K562 (cell line): ENCODE results near the gene PPOX. TPM values are rescaled to one million over a fixed set of nuclear protein-coding genes. Genes with fewer than 3 reads are reported as not detected.

Experiments used
- ADNP ChIP-seq: fragments of 200-800 bp; sonication (Bioruptor generic); IDR thresholded peaks from 2 replicates; pipeline ENCODE4 v1.6.1; 2016; ENCODE audit warnings: missing genetic modification characterization, missing compliant biosample characterization
- CEBPB ChIP-seq: fragments of 450-650 bp; IDR thresholded peaks from 2 replicates; pipeline ENCODE4 v1.6.1; 2016; ENCODE audit warnings: missing genetic modification characterization, missing compliant biosample characterization
- CHD7 ChIP-seq: fragments of 200-600 bp; sonication (generic); IDR thresholded peaks from one replicate; pipeline ENCODE4 v1.6.1; 2012; ENCODE audit warnings: mild to moderate bottlenecking, low read depth, low read length, inconsistent platforms
- CREB1 ChIP-seq, 2 experiments: sonication (generic) in 1 of 2; formaldehyde crosslinking in 1 of 2; IDR thresholded peaks; 2 replicates each; pipeline versions ENCODE4 v1.6.1 to v1.8.0; 2012 to 2022; ENCODE audit warnings: inconsistent platforms in 1 of 2, mild to moderate bottlenecking in 1 of 2, missing genetic modification reagents in 1 of 2, moderate library complexity in 1 of 2
- CREBBP ChIP-seq: IDR thresholded peaks from one replicate; pipeline ENCODE4 v1.6.1; 2012; ENCODE audit warnings: low read depth, mild to moderate bottlenecking, control low read depth, inconsistent platforms, low read length
- GABPB1 ChIP-seq: sonication (generic); formaldehyde crosslinking; IDR thresholded peaks from 2 replicates; pipeline ENCODE4 v1.8.0; 2022; ENCODE audit warnings: mild to moderate bottlenecking, missing genetic modification reagents
- LEF1 ChIP-seq: fragments of 450-650 bp; IDR thresholded peaks from 2 replicates; pipeline ENCODE4 v1.6.1; 2016; ENCODE audit warnings: mild to moderate bottlenecking
- NFRKB ChIP-seq: fragments of 450-650 bp; IDR thresholded peaks from 2 replicates; pipeline ENCODE4 v1.6.1; 2016; ENCODE audit warnings: low read depth
- RBM22 ChIP-seq: fragments of 200-400 bp; formaldehyde crosslinking; IDR thresholded peaks from 2 replicates; pipeline ENCODE4 v1.6.1; 2018; ENCODE audit warnings: low read length, low read depth; ENCODE audit not compliant: poor library complexity, severe bottlenecking
- SIN3A ChIP-seq, 2 experiments: fragments of 150-350 bp in 1 of 2; IDR thresholded peaks; 2 replicates each; pipeline ENCODE4 v1.6.1; 2011 to 2016; ENCODE audit warnings: borderline replicate concordance in 2 of 2, low read depth in 2 of 2, low read length in 2 of 2, mild to moderate bottlenecking in 2 of 2, moderate library complexity in 2 of 2; ENCODE audit not compliant: control insufficient read depth in 1 of 2
- SMAD1 ChIP-seq: fragments of 150-350 bp; IDR thresholded peaks from 2 replicates; pipeline ENCODE4 v1.6.1; 2014; ENCODE audit warnings: low read length, low read depth; ENCODE audit not compliant: partially characterized antibody
- TAF7 ChIP-seq: fragments of 450-650 bp; IDR thresholded peaks from 2 replicates; pipeline ENCODE4 v1.6.1; 2016; ENCODE audit warnings: missing genetic modification characterization, missing compliant biosample characterization
- TRIM24 ChIP-seq, 2 experiments: fragments of 450-650 bp; IDR thresholded peaks; 2 replicates each; pipeline ENCODE4 v1.6.1; 2016
- YY1 ChIP-seq, 3 experiments: IDR thresholded peaks; 2 replicates each; pipeline ENCODE4 v1.6.1; 2011; ENCODE audit warnings: low read length in 2 of 3, mild to moderate bottlenecking in 2 of 3, moderate library complexity in 2 of 3, borderline replicate concordance in 1 of 3, control low read depth in 1 of 3, low read depth in 1 of 3; ENCODE audit not compliant: insufficient read depth in 3 of 3, insufficient replicate concordance in 2 of 3, control insufficient read depth in 1 of 3, insufficient read length in 1 of 3; ENCODE audit errors: extremely low read depth in 1 of 3
- ZBED1 ChIP-seq: IDR thresholded peaks from 2 replicates; pipeline ENCODE4 v1.6.1; 2014
- ZNF431 ChIP-seq: sonication (generic); formaldehyde crosslinking; IDR thresholded peaks from 2 replicates; pipeline ENCODE4 v1.8.0; 2022; ENCODE audit warnings: mild to moderate bottlenecking, missing genetic modification reagents
- ZNF785 ChIP-seq: fragments of 250-450 bp; sonication (Bioruptor Pico); IDR thresholded peaks from 2 replicates; pipeline ENCODE4 v1.4.0; 2020; ENCODE audit warnings: mild to moderate bottlenecking
- polyA plus RNA-seq, 8 experiments: library from polyadenylated mRNA; depleted of rRNA in 4 of 8; stranded (reverse) in 5 of 8; unstranded in 3 of 8; fragments of >200 nt; fragmentation: Nextera tagmentation in 2 of 8; fragmentation: Illumina TruSeq in 1 of 8; extraction: Ambion mirVana in 2 of 8; extraction: Trizol in 1 of 8; gene quantifications; 2 replicates each; pipeline versions ENCODE4 v1.2.1 to v1.2.3, GENCODE V29; 2011 to 2014; ENCODE audit warnings: inconsistent platforms in 1 of 8, missing spikeins in 1 of 8
- total RNA-seq, 7 experiments: library from RNA; depleted of rRNA in 6 of 7; stranded (reverse); fragments of >200 nt in 6 of 7; fragmentation: Illumina TruSeq in 2 of 7; extraction: Trizol in 2 of 7; gene quantifications; 2 replicates each; pipeline versions ENCODE4 v1.2.1 to v1.2.3, GENCODE V29; 2011 to 2021; ENCODE audit warnings: low replicate concordance in 1 of 7

PPOX gene
- total and polyA plus RNA-seq, 9 of the 15 experiments (the other 6 are each of a cell fraction or from before 2014, with no cell fraction given) = 17.0 to 57.1 (median 38.9) TPM

GRCh38 chr1:161117759-161118581, 48.3 kb upstream of the PPOX start, which contains the start of the genes NIT1 and PFDN2 (continued):
- no peak for TF ChIP-seq CHD7
- TF ChIP-seq ZNF431 (CRISPR knock-in tag) = no peak
- TF ChIP-seq ADNP (tag) = no peak
- TF ChIP-seq TRIM24 (IDR thresholded peaks at IDR 0.05) = no peak
- TF ChIP-seq ZBED1 = 0 out of 2 replicates have a peak, but pooled peaks have one; percentile 20
- no peak for TF ChIP-seq LEF1
- no peak for TF ChIP-seq CREBBP
- peak; percentile 89 to 97; a peak in 2 of 4 replicates for TF ChIP-seq SIN3A (IDR thresholded peaks at IDR 0.05; ENCODE audit: borderline replicate concordance in 2 of 2, control insufficient read depth in 1 of 2, low read depth in 2 of 2, low read length in 2 of 2)
- peak; percentile 97 for TF ChIP-seq GABPB1 (CRISPR knock-in tag)
- TF ChIP-seq CEBPB (tag) = peak; percentile 39
- peak; percentile 91 for TF ChIP-seq CREB1 (IDR thresholded peaks at IDR 0.05)
- peak; percentile 94 for TF ChIP-seq CREB1 (CRISPR knock-in tag; IDR thresholded peaks at IDR 0.05)
- TF ChIP-seq TAF7 (tag) = peak; percentile 79
- peak; percentile 73 for TF ChIP-seq SMAD1
- peak; percentile 86 for TF ChIP-seq NFRKB
- TF ChIP-seq RBM22 = no peak
- peak; percentile 83 to 98 (median 94) for TF ChIP-seq YY1 (IDR thresholded peaks at IDR 0.05; ENCODE audit: borderline replicate concordance in 1 of 3, control insufficient read depth in 1 of 3, extremely low read depth in 1 of 3, insufficient read depth in 3 of 3, insufficient read length in 1 of 3, insufficient replicate concordance in 2 of 3, low read depth in 1 of 3, low read length in 2 of 3)
- TF ChIP-seq ZNF785 = no peak
